Motor neuron (in vitro differentiated cells): Measurements from ENCODE around the gene NECTIN1. TPM values are rescaled to one million over a fixed set of nuclear protein-coding genes. Genes with fewer than 3 reads are reported as not detected.

Source experiments
- ATAC-seq, 8 experiments: fragments of 200-7000 bp; cut with Tn5 transposase; replicated peaks in 6 of 8; 2 replicates each; pipeline ENCODE4 v1.8.0; 2021; ENCODE audit warnings: mild to moderate bottlenecking in 8 of 8, moderate library complexity in 8 of 8
- H3K27ac ChIP-seq, 2 donors: fragments of 250-450 bp; sonication (Bioruptor Pico); 2 replicates each; pipeline ENCODE4 v1.9.0; 2021; ENCODE audit warnings: antibody characterized with exemption in 2 of 2, mild to moderate bottlenecking in 2 of 2, moderate library complexity in 1 of 2
- H3K4me1 ChIP-seq, 2 donors: fragments of 250-450 bp; sonication (Bioruptor Pico); replicated peaks in 1 of 2; 2 replicates each; pipeline ENCODE4 v1.6.1; 2021; ENCODE audit warnings: antibody characterized with exemption in 2 of 2, mild to moderate bottlenecking in 2 of 2, moderate library complexity in 1 of 2
- H3K4me3 ChIP-seq, 5 donors: fragments of 250-450 bp; sonication (Bioruptor Pico); 2 replicates each; pipeline ENCODE4 v1.9.0; 2021; ENCODE audit warnings: antibody characterized with exemption in 5 of 5, mild to moderate bottlenecking in 5 of 5, moderate library complexity in 4 of 5
- WGBS, 10 experiments: fragments of 450-650 bp; shearing (Covaris generic); methylation state at CpG; one replicate each; pipeline ENCODE4 v1.0.0; 2022; 5-methylcytosine and 5-hydroxymethylcytosine counted together
- in situ Hi-C, 9 experiments: fragments of 400-800 bp; cut with MboI; loops; one replicate each; pipeline ENCODE4 v1.15.0; 2021; ENCODE audit warnings: low sequenced_read_pairs in 9 of 9, low pct_unique_long_range_greater_than_20kb in 2 of 9; ENCODE audit not compliant: unreplicated experiment in 9 of 9
- total RNA-seq, 8 experiments: library from RNA; unstranded; fragments of 300-600 nt; gene quantifications; 2 replicates each; pipeline versions ENCODE4 v1.2.3 to v1.2.4, GENCODE V29; 2022

The NECTIN1 gene
- total RNA-seq, 8 experiments from 2014 or later = 7.2 to 35.9 (median 19.1) TPM

DNA sequence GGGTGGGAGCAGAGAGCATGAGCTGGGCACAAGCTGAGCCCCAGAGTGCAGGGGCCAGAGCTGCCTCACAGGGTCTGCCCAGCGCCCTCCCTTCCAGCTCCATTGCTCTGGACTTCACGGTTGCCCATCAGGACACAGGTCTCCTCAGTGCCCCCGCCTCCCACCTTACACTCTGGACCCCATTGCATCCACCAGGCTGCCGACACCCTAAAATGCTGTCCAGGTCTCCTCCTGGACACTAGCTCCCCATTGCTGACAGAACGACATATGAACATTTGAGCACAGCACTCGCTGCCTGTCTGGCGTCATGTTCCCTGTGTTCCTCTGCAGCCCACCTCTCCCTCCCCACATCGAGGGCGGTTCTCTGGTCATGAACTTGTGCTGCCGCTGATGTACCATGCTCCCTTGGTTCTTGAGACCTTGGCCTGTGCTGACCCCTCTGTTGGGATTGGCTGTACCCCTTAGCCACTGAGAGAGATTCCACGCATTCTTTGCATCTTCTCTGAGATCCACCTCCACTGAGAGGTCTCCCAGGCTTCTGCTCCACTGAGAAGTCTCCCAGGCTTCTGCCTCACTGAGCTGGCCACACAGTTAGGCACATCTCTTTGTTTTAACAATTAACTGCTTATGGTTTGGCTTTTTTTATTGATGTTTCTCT lies 34.2 kb upstream of the NECTIN1 start:
- Histone ChIP-seq H3K27ac (no peak overlapping the region), H3K4me1 (peaks cover 0 to 13% of the 10 kb centered on the region in 2 donors), H3K4me3 (no peak overlapping the region)
- ATAC-seq = no peak
- 0 to 100% (median 80%) methylated on average over 1 to 4 of the region's 11 CpGs; no CpG with 5 or more reads in 3 of the 10 experiments for WGBS, 10 experiments
- in situ Hi-C loops = no loop called here

DNA sequence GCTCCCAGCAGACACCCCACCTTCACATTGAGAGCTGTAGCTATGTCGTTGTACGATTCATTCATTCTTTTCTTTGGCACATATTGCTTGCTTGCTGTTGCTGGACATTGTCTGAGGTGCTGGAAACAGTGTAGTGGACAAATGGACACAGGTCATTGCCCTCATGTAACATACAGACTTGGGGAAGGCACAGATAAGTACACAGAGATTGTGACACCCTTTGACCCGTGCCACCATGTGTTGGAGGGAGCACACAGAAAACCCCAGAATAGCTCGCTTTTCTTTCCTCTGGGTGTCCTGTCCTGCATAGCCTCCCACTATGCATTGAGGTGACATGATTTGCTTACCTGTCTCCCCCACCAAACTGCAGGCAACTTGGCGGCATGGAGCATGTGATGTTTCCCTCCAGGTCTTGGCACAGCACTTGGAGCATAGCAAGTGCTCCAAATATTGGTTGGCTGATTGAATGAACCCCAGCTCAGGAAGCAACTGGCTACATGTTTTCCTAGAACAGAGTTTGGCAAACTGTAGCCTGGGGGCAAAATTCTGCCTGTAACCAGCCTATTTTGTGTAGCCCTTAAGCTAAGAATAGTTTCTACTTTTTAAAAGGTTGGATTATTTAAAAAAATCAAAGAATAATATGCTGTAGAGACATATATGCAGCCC lies 30.9 kb upstream of the NECTIN1 start:
- H3K4me3 ChIP-seq = no peak overlapping the region
- in situ Hi-C loops = no loop called here
- H3K27ac ChIP-seq = no peak overlapping the region
- 60 to 100% (median 85%) methylated on average over 1 to 5 of the region's 5 CpGs; no CpG with 5 or more reads in 2 of the 10 experiments for WGBS, 10 experiments
- no peak for ATAC-seq
- peaks cover 7 to 21% of the 10 kb centered on the region in 2 donors for H3K4me1 ChIP-seq

- in situ Hi-C loops = no loop called here
- Histone ChIP-seq H3K27ac (no peak overlapping the region), H3K4me1 (peaks cover 9 to 18% of the 10 kb centered on the region in 2 donors), H3K4me3 (no peak overlapping the region)
- whole genome bisulfite sequencing, 10 experiments = 11 to 84% (median 50%) methylated on average over 2 to 7 of the region's 8 CpGs; no CpG with 5 or more reads in 3 of the 10 experiments
- ATAC-seq = peak; percentile 67 to 99 (median 78)
Measured at GRCh38 chr11:119759324-119759723, 30.3 kb upstream of the NECTIN1 start.

DNA sequence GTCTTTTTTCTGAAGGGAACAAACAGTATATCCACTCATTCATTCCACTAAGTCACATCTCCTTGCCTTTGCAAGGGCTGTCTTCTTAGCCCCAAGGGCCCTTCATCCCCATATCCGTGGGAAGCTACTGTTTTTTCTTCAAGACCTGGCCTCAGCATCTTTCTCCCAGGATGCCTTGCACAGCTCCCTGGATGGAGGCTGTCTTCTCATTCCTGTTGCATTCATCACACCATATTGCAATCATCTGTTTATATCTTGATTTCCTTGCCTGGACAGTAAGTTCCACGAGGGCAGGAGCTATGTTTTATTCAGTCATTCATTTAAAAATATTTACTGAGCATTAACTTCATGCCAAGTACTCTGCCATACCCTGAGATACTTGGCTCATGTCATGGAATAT lies 29.3 kb upstream of the NECTIN1 start:
- H3K27ac ChIP-seq = no peak overlapping the region
- no peak overlapping the region for H3K4me3 ChIP-seq
- WGBS, 10 experiments = 0 to 57% (median 20%) methylated on average over 1 to 2 of the region's 2 CpGs; no CpG with 5 or more reads in 3 of the 10 experiments
- peaks cover 12 to 15% of the 10 kb centered on the region in 2 donors for H3K4me1 ChIP-seq
- in situ Hi-C loops = no loop called here
- no peak for ATAC-seq

DNA sequence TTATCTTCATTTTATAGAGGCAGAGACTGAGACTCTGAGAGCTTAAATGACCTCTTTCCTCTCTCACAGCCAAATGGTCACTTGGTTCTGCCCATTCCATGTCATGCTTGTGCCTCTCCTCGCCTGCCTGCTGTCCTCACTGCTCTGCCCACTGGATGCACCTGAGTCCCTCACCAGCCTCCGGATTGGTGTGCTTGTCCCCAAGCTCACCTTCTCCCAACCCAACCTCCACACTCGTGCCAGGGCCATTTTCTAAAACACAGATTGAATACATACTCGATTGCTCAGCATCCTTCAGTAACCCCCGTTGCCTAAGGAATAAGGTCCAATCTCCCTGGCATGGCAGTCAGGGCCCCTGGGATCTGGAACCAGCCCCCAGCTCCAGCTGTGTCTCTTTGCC lies 28.4 kb upstream of the NECTIN1 start:
- no peak for ATAC-seq
- in situ Hi-C loops = no loop called here
- 20 to 83% (median 76%) methylated on average over 1 to 2 of the region's 5 CpGs; no CpG with 5 or more reads in 5 of the 10 experiments for WGBS, 10 experiments
- Histone ChIP-seq H3K27ac (no peak overlapping the region), H3K4me3 (no peak overlapping the region), H3K4me1 (peaks cover 21 to 24% of the 10 kb centered on the region in 2 donors)

DNA sequence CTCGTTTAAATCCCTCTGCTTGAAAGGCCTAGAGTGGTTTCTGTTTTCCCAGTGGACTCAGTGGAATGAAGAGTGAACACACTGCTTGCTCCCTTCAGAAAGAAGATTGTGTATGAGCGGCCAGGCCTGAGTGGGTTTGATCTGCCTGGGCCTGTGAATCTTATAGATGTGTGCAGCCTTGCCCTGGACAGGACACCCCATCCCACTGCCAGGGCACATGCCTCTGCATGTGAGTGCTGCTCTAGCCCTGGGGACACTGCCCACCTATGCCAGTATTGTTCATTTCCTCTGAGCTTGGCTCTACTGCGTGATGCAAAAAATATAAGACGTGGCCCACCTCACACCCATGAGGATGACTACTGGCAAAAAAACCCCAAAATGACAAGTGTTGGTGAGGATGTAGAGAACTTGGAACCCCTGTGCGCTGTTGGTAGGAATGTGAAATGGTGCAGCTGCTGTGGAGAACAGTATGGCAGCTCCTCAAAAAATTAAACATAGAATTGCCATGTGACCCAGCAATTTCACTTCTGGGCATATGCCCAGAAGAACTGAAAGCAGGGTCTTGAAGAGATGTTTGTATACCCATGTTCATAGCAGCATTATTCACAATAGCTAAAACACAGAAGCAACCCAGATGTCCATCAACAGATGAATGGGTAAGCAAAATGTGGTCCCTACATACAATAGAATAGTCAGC lies 27.3 kb upstream of the NECTIN1 start:
- H3K4me1 ChIP-seq = peaks cover 27 to 32% of the 10 kb centered on the region in 2 donors
- H3K4me3 ChIP-seq = no peak overlapping the region
- in situ Hi-C loops = no loop called here
- ATAC-seq = no peak
- H3K27ac ChIP-seq = no peak overlapping the region
- WGBS, 10 experiments = 53 to 100% (median 91%) methylated on average over 1 to 4 of the region's 5 CpGs; no CpG with 5 or more reads in 4 of the 10 experiments

- Histone ChIP-seq H3K4me3 (no peak overlapping the region), H3K27ac (no peak overlapping the region), H3K4me1 (peaks cover 30 to 34% of the 10 kb centered on the region in 2 donors)
- 47 to 85% (median 74%) methylated on average over 1 to 4 of the region's 9 CpGs; no CpG with 5 or more reads in 4 of the 10 experiments for WGBS, 10 experiments
- in situ Hi-C loops = no loop called here
- ATAC-seq = peak in 1 of 8 experiments; percentile 29
Measured at GRCh38 chr11:119755356-119756071, 26.5 kb upstream of the NECTIN1 start.

DNA sequence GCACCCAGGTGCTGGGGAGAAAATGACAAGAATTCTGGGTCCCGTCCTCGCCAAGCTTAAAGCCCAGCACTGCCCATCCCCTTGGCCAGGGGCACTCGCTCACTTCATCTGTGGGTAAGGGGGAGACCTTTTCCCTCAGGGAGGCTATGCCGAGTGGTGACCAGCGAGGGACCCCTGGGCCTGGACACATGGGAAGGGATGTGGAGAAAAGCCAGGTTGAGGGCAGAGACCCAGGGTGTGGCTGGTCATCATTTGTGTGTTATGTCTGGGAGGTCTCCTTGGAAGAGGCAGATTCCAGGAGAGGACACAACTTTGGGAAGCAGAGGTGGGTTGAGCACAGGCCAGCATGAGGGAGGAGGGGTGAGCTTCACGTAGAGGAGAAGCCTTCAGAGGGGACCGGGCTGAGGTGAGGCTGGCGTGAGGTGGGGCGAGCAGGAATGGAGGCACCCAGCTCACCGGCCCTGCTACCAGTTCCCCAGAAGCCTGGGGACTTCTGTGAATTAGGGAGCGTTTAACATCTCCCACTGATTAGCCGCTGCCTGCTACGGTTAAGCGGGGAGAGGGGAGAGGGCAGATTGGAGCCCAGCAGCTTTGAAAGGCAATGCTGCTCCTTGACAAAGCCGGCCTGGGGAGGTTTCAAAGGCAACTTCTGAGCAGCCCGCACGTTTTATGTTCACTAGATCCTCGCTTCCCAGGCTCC lies 25.8 kb upstream of the NECTIN1 start:
- 50 to 80% (median 62%) methylated on average over 1 to 10 of the region's 18 CpGs; no CpG with 5 or more reads in 1 of the 10 experiments for WGBS, 10 experiments
- in situ Hi-C loops = no loop called here
- H3K27ac ChIP-seq = no peak overlapping the region
- H3K4me3 ChIP-seq = no peak overlapping the region
- H3K4me1 ChIP-seq = peaks cover 30 to 34% of the 10 kb centered on the region in 2 donors
- ATAC-seq = no peak

DNA sequence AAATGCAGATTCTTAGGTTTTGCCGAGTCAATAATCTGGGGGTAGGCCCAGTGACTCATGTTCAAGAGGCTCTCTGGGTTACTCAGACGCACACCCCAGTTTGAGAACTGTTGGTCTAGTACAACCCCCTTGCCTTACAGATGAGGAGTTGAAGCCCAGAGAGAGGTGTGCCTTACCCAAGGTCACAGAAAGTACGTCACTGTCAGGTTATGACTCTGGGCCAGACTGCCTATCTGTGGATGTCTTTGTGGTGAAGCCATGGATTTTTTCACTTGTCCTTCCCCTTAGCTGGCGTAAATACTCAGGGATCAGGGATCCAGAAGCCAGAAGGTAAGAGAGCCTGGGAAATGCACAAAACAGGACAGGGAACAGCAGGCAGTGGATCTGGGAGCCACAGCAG lies 25.2 kb upstream of the NECTIN1 start:
- in situ Hi-C loops = no loop called here
- no peak for ATAC-seq
- Histone ChIP-seq H3K27ac (no peak overlapping the region), H3K4me3 (no peak overlapping the region), H3K4me1 (peaks cover 29 to 30% of the 10 kb centered on the region in 2 donors)
- WGBS, 10 experiments = 20 to 100% (median 100%) methylated on average over 1 to 3 of the region's 4 CpGs; no CpG with 5 or more reads in 3 of the 10 experiments

DNA sequence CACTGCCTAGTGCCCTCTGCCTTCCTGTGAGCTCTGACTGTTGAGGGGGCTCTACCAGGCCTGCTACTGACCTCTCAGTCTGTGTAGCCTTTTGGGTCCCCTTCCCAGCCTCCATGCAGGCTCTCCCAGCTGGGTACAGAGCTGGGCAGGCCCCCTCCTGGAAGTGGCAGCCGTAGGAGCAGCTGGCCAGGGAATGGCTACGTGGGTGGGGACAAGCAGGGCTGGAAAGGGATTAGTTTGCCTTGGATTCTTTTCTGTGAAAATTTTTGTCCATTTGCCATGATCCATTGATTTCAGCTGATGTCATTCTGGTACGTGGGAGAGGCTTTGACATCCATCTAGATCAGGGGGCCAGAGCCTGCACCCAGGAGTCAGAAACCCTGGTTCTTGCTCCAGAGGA lies 23.9 kb upstream of the NECTIN1 start:
- in situ Hi-C loops = no loop called here

DNA sequence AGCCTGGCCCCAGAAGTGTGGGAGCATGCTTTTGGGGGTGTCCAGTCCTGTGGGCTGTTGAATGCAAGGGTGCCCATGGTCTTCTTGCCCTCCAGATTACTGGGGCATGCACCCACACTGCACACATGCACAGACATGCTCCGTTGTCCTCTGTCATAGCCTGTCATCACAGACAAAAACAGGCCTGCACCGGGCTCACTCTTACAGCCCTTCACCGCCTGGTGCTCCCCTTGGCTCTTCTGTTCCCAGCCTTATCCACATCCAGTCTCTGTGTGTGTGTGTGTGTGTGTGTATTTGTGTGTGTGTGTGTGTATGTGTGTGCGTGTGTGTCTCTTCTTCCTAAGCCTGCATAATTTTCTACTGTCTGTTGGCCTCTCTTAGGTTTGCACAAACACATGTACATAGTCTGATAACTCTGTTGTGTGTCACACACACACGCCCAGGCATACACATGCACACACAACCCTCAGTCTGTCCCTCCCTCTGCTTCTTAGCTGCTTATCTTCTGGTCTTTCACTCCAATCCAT lies 23.4 kb upstream of the NECTIN1 start:
- H3K4me1 ChIP-seq = peaks cover 29 to 30% of the 10 kb centered on the region in 2 donors
- no peak overlapping the region for H3K27ac ChIP-seq
- peak in 7 of 8 experiments; percentile 60 to 78 (median 64) for ATAC-seq
- 17 to 80% (median 60%) methylated on average over 1 to 2 of the region's 5 CpGs; no CpG with 5 or more reads in 3 of the 10 experiments for WGBS, 10 experiments
- in situ Hi-C loops = no loop called here
- H3K4me3 ChIP-seq = no peak overlapping the region

More for the DNA sequence above, 23.9 kb upstream of the NECTIN1 start:
- 0 to 58% (median 48%) methylated on average over 1 to 3 of the region's 3 CpGs; no CpG with 5 or more reads in 5 of the 10 experiments for WGBS, 10 experiments
- Histone ChIP-seq H3K4me3 (no peak overlapping the region), H3K4me1 (peaks cover 29 to 30% of the 10 kb centered on the region in 2 donors), H3K27ac (no peak overlapping the region)
- peak; percentile 20 to 63 (median 34) for ATAC-seq

- Histone ChIP-seq H3K4me1 (peaks cover 22 to 25% of the 10 kb centered on the region in 2 donors), H3K4me3 (no peak overlapping the region), H3K27ac (no peak overlapping the region)
- ATAC-seq = no peak
- in situ Hi-C loops = no loop called here
- WGBS, 10 experiments = 41 to 93% (median 90%) methylated on average over 2 to 7 of the region's 8 CpGs; no CpG with 5 or more reads in 3 of the 10 experiments
Measured at GRCh38 chr11:119750056-119750455, 21.1 kb upstream of the NECTIN1 start.
